Testis (tissue), 2 donors: ENCODE data around the gene SLC22A16.

ENCODE experiments used
- POLR2A ChIP-seq: fragments of 450-650 bp; IDR thresholded peaks from one replicate; pipeline ENCODE4 v1.6.1; 2017; ENCODE audit warnings: antibody characterized with exemption, mild to moderate bottlenecking, moderate library complexity
- TF ChIP-seq, protein P1 (sequence below), 3 experiments: fragments of 450-650 bp in 2 of 3; fragments of 200-600 bp in 1 of 3; sonication (generic) in 1 of 3; IDR thresholded peaks; one replicate each; pipeline ENCODE4 v1.5.1; 2016 to 2019; ENCODE audit warnings: antibody characterized with exemption in 3 of 3, mild to moderate bottlenecking in 2 of 3, moderate library complexity in 1 of 3

GRCh38 chr6:110524305-110524704, 47.9 kb upstream of the SLC22A16 start:
- TF ChIP-seq POLR2A = no peak
- TF ChIP-seq, protein P1, sequence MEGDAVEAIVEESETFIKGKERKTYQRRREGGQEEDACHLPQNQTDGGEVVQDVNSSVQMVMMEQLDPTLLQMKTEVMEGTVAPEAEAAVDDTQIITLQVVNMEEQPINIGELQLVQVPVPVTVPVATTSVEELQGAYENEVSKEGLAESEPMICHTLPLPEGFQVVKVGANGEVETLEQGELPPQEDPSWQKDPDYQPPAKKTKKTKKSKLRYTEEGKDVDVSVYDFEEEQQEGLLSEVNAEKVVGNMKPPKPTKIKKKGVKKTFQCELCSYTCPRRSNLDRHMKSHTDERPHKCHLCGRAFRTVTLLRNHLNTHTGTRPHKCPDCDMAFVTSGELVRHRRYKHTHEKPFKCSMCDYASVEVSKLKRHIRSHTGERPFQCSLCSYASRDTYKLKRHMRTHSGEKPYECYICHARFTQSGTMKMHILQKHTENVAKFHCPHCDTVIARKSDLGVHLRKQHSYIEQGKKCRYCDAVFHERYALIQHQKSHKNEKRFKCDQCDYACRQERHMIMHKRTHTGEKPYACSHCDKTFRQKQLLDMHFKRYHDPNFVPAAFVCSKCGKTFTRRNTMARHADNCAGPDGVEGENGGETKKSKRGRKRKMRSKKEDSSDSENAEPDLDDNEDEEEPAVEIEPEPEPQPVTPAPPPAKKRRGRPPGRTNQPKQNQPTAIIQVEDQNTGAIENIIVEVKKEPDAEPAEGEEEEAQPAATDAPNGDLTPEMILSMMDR (IDR thresholded peaks at IDR 0.05) = no peak
